Gastrocnemius medialis (tissue), 4 donors: Measurements from ENCODE around the gene RUNX3. TPM values are rescaled to one million over a fixed set of nuclear protein-coding genes. Genes with fewer than 3 reads are reported as not detected.
A peak's percentile ranks its signal among the peaks of the same experiment; 100 is the strongest.

Source experiments
- ATAC-seq, 2 donors: fragments of 150-250 bp; one replicate each; pipeline ENCODE4 v1.9.1; 2016
- DNase-seq, 2 donors: peaks; one replicate each; pipeline ENCODE4 v3.0.0-alpha.2; 2019
- H3K27ac ChIP-seq, 4 donors: fragments of 200-600 bp; sonication (generic); 1 replicate in 1 of 4; 2 replicates in 3 of 4; pipeline ENCODE4 v1.5.1; 2016 to 2018; ENCODE audit warnings: mild to moderate bottlenecking in 2 of 4, moderate library complexity in 1 of 4
- H3K27me3 ChIP-seq, 3 donors: fragments of 200-600 bp; sonication (generic) in 2 of 3; 1 replicate in 1 of 3; 2 replicates in 2 of 3; pipeline versions ENCODE4 v1.5.1 to v1.6.0; 2016 to 2019; ENCODE audit warnings: mild to moderate bottlenecking in 1 of 3, moderate library complexity in 1 of 3
- H3K36me3 ChIP-seq, 2 donors: fragments of 200-600 bp; sonication (generic) in 1 of 2; one replicate each; pipeline ENCODE4 v1.5.1; 2017 to 2018
- H3K4me1 ChIP-seq, 2 donors: fragments of 200-600 bp; sonication (generic) in 1 of 2; one replicate each; pipeline ENCODE4 v1.5.1; 2016 to 2017; ENCODE audit warnings: mild to moderate bottlenecking in 2 of 2
- H3K4me3 ChIP-seq, 4 donors: fragments of 200-600 bp; sonication (generic) in 3 of 4; 1 replicate in 1 of 4; 2 replicates in 3 of 4; pipeline ENCODE4 v1.5.1; 2016 to 2019; ENCODE audit warnings: mild to moderate bottlenecking in 2 of 4
- H3K9me3 ChIP-seq, 3 donors: fragments of 200-600 bp; sonication (generic) in 2 of 3; 1 replicate in 1 of 3; 2 replicates in 2 of 3; pipeline ENCODE4 v1.5.1; 2016 to 2019
- POLR2A ChIP-seq, 2 donors: fragments of 450-650 bp; IDR thresholded peaks; one replicate each; pipeline ENCODE4 v1.6.1; 2017; ENCODE audit warnings: antibody characterized with exemption in 2 of 2, mild to moderate bottlenecking in 2 of 2, moderate library complexity in 2 of 2
- in situ Hi-C, 4 donors: fragments of 200-750 bp; cut with MboI; loops; one replicate each; pipeline versions ENCODE4 v1.15.0 to v1.8.0; 2017; ENCODE audit warnings: low sequenced_read_pairs in 4 of 4
- intact Hi-C: fragments of 100-400 bp; cut with DNase I; formaldehyde crosslinking; loops from one replicate; pipeline ENCODE4 v1.15.1; 2023; ENCODE audit warnings: low total_unique reads
- total RNA-seq, 4 donors: library from RNA; depleted of rRNA; stranded (reverse); fragments of >200 nt; gene quantifications; one replicate each; pipeline versions ENCODE4 v1.1.0 to v1.2.3, GENCODE V29; 2016
- TF ChIP-seq, protein P1 (sequence below), 5 experiments: fragments of 450-650 bp in 3 of 5; fragments of 200-600 bp in 2 of 5; sonication (generic) in 2 of 5; IDR thresholded peaks in 4 of 5; conservative IDR thresholded peaks in 1 of 5; 1 replicate in 4 of 5; 2 replicates in 1 of 5; pipeline ENCODE4 v1.5.1; 2016 to 2019; ENCODE audit warnings: antibody characterized with exemption in 5 of 5, mild to moderate bottlenecking in 3 of 5, moderate library complexity in 3 of 5

Gene RUNX3
- total RNA-seq, 4 donors from 2014 or later: 0.13 to 1.9 (median 0.74) TPM

DNA sequence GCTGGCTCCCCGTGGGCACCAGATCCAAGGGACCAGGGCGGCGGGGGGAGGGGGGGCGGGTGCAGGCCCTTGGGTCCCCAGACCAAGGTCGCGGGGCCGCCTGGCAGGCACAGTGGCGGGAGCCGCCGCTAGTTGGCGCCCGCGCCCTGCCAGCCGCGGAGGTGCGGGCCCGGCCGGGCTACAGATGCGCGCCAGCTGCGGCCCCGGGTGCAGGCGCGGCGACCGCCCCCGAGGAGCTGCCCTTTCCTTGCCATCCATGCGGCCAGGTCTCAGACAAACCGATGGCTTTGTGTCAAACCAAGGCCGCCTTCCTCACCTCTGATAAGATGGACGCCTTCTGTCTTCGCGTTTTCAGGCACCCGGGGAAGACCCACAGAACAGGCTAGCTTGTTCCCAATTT lies 2.2 kb upstream of the RUNX3 start:
- no peak for DNase-seq
- H3K4me1 ChIP-seq: peaks cover 10 to 17% of the 10 kb centered on the region in 2 donors
- H3K27me3 ChIP-seq: peaks cover 67 to 75% (median 73%) of the 10 kb centered on the region in 3 donors
- H3K4me3 ChIP-seq: peak overlapping the region; percentile 2 to 19 (median 8)
- no peak for ATAC-seq
- H3K9me3 ChIP-seq: no peaks in the 10 kb centered on the region
- no peak overlapping the region for H3K27ac ChIP-seq
- no peaks in the 10 kb centered on the region for H3K36me3 ChIP-seq
- TF ChIP-seq, protein P1, sequence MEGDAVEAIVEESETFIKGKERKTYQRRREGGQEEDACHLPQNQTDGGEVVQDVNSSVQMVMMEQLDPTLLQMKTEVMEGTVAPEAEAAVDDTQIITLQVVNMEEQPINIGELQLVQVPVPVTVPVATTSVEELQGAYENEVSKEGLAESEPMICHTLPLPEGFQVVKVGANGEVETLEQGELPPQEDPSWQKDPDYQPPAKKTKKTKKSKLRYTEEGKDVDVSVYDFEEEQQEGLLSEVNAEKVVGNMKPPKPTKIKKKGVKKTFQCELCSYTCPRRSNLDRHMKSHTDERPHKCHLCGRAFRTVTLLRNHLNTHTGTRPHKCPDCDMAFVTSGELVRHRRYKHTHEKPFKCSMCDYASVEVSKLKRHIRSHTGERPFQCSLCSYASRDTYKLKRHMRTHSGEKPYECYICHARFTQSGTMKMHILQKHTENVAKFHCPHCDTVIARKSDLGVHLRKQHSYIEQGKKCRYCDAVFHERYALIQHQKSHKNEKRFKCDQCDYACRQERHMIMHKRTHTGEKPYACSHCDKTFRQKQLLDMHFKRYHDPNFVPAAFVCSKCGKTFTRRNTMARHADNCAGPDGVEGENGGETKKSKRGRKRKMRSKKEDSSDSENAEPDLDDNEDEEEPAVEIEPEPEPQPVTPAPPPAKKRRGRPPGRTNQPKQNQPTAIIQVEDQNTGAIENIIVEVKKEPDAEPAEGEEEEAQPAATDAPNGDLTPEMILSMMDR (IDR thresholded peaks at IDR 0.05 in 4 of 5, conservative IDR thresholded peaks at IDR 0.05 in 1 of 5): peak in 4 of 5 experiments; percentile 10 to 77 (median 52)
- no peak for TF ChIP-seq POLR2A (IDR thresholded peaks at IDR 0.05)
- intact Hi-C loops: loop anchor here (10.0 kb wide), 1 partner anchor 273 kb away; no protein-coding TSS in a partner anchor
- in situ Hi-C loops: loop anchor here in 1 of 4 donors (10.0 kb wide), 1 partner anchor 173 kb away; no protein-coding TSS in a partner anchor

DNA sequence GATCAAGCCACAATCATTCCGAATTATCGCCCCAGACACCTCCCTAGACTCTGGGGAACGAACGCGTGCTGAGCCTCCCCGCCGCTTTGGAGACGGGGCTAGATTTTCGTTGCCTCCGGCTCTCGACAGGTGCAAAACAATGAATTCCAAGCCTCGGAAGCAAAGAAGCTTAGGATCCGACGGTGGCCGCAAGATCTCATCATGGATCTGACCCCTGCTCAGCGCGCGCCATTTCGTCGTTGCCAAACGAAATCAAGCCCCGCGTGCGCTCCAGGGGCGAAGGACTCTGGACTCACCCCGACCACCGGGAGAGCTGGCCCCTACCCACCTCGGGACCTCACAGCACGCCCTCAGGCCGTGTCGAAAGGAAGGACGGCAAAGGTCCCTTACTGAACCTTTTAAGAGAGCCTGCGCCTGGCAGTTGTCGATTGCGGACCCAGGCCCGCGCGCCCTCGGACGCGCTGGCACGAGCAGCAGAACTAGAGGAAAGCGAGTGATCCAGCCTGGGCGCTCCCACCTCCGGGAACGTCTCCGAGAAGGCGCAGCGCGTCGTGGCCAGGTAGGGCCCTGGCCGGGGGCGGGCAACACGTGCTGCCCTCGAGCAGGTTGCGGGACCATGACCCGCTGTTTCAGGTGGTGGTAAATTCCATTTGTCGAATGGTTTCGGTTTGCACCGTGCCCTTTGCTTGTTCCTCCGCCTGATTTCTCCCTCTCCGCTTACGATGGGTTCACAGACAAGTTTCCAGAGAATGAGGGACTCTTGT lies 1.6 kb upstream of the RUNX3 start:
- in situ Hi-C loops: loop anchor here in 1 of 4 donors (10.0 kb wide), 1 partner anchor 173 kb away; no protein-coding TSS in a partner anchor
- Histone ChIP-seq H3K27me3 (peaks cover 73 to 81% (median 80%) of the 10 kb centered on the region in 3 donors), H3K4me3 (peak overlapping the region; percentile 2 to 19 (median 8)), H3K36me3 (no peaks in the 10 kb centered on the region), H3K27ac (no peak overlapping the region), H3K9me3 (no peaks in the 10 kb centered on the region), H3K4me1 (peaks cover 10 to 17% of the 10 kb centered on the region in 2 donors)
- intact Hi-C loops: loop anchor here (10.0 kb wide), 1 partner anchor 273 kb away; no protein-coding TSS in a partner anchor
- DNase-seq (no peak), ATAC-seq (no peak)
- TF ChIP-seq, protein P1 (IDR thresholded peaks at IDR 0.05 in 4 of 5, conservative IDR thresholded peaks at IDR 0.05 in 1 of 5): no peak
- no peak for TF ChIP-seq POLR2A (IDR thresholded peaks at IDR 0.05)

DNA sequence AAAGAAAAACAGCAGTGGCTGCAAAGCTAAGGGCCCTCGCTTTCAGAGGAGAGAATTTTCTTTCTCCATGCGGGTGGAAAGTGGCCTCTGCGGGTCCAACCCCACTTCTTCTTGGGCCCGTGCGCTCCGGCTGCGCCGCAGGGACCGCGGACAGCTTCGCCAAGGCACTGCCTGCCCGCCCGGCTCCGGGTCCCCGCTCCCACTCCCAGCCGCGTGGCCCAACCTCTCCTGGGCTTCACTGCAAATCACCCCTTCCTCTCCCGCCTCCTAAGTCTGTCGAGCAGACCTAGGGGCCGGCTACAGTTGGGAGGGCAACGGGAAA lies 1.0 kb upstream of the RUNX3 start:
- in situ Hi-C loops: loop anchor here in 1 of 4 donors (10.0 kb wide), 1 partner anchor 174 kb away; no protein-coding TSS in a partner anchor
- no peak overlapping the region for H3K27ac ChIP-seq

DNA sequence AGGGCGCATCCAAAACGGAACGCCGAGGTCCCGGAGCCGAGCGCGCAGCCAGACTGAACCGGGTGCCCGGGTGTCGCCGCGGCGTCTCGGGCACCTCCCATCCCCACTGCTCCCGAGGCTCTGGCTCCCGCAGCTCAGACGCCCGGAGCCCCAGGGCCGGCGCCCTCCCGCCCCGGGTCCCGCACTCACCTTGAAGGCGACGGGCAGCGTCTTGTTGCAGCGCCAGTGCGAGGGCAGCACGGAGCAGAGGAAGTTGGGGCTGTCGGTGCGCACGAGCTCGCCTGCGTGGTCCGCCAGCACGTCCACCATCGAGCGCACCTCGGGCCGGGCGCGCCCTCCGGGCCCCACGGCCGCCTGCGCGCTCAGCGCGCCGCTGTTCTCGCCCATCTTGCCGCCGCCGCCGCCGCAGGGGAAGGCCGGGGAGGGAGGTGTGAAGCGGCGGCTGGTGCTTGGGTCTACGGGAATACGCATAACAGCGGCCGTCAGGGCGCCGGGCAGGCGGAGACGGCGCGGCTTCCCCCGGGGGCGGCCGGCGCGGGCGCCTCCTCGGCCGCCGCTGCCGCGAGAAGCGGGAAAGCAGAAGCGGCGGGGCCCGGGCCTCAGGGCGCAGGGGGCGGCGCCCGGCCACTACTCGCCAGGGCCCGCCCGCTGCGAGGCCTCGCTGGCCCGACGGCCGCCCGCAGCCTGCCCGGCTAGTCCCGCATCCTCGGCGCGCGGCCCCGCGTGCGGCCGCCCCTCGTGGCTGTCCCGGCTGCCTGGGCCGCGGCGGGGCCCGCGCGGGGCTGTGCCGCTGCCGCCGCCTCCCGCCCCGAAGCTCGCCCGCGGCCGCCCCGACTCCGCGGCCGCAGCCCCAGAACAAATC lies 447 bp downstream of the RUNX3 start:
- TF ChIP-seq POLR2A (IDR thresholded peaks at IDR 0.05): no peak
- ATAC-seq: no peak
- H3K4me1 ChIP-seq: peaks cover 10 to 17% of the 10 kb centered on the region in 2 donors
- no peak for DNase-seq
- peak overlapping the region in 3 of 4 donors; percentile 22 to 43 (median 25) for H3K4me3 ChIP-seq
- intact Hi-C loops: loop anchor here (10.0 kb wide), 1 partner anchor 275 kb away; no protein-coding TSS in a partner anchor
- in situ Hi-C loops: loop anchor here in 1 of 4 donors (10.0 kb wide), 1 partner anchor 175 kb away; no protein-coding TSS in a partner anchor
- H3K27ac ChIP-seq: no peak overlapping the region
- H3K9me3 ChIP-seq: no peaks in the 10 kb centered on the region
- no peaks in the 10 kb centered on the region for H3K36me3 ChIP-seq
- H3K27me3 ChIP-seq: peaks cover 86 to 91% (median 87%) of the 10 kb centered on the region in 3 donors

More for the DNA sequence above, 1.0 kb upstream of the RUNX3 start:
- Histone ChIP-seq H3K36me3 (no peaks in the 10 kb centered on the region), H3K4me3 (no peak overlapping the region), H3K4me1 (peaks cover 10 to 17% of the 10 kb centered on the region in 2 donors), H3K9me3 (no peaks in the 10 kb centered on the region), H3K27me3 (peaks cover 79 to 86% (median 85%) of the 10 kb centered on the region in 3 donors)
- TF ChIP-seq, protein P1 (IDR thresholded peaks at IDR 0.05 in 4 of 5, conservative IDR thresholded peaks at IDR 0.05 in 1 of 5): no peak
- TF ChIP-seq POLR2A (IDR thresholded peaks at IDR 0.05): no peak
- no peak for DNase-seq
- ATAC-seq: no peak
- intact Hi-C loops: loop anchor here (10.0 kb wide), 1 partner anchor 274 kb away; no protein-coding TSS in a partner anchor
